A172 (cell line): ENCODE results near the gene IL1RAPL2. TPM values are rescaled to one million over a fixed set of nuclear protein-coding genes. Genes with fewer than 3 reads are reported as not detected.
"Not testable (repeated sequence)": the region's sequence is repeated elsewhere in the genome, so short reads cannot be mapped to it uniquely, and the experiment has no call there.

Experiments used
- DNase-seq: peaks from one replicate; pipeline ENCODE4 v3.0.0-alpha.2; 2015; ENCODE audit warnings: low spot score
- total RNA-seq: library from RNA; depleted of rRNA; stranded (reverse); fragments of >200 nt; shearing (Covaris generic); gene quantifications from 2 replicates; pipeline ENCODE4 v1.2.3, GENCODE V29; 2014

Gene IL1RAPL2
- total RNA-seq, 1 experiment from 2014 or later = not detected

GRCh38 chrX:105796877-105797276 is 1230.9 kb downstream of the IL1RAPL2 start:
- not testable (repeated sequence) for DNase-seq

- no peak for DNase-seq
Observed at GRCh38 chrX:105803891-105804290, 1237.9 kb downstream of the IL1RAPL2 start.

- DNase-seq = not testable (repeated sequence)
Observed at GRCh38 chrX:105805655-105806054, 1239.7 kb downstream of the IL1RAPL2 start.

- no peak for DNase-seq
Observed at GRCh38 chrX:105816517-105816916, 1250.5 kb downstream of the IL1RAPL2 start.
